NT2/D1 (cell line): ENCODE results near the gene TGFB3.

Source experiments
- SUZ12 ChIP-seq: IDR thresholded peaks from 2 replicates; pipeline ENCODE4 v1.6.1; 2011; ENCODE audit not compliant: insufficient read length, insufficient read depth; ENCODE audit errors: extremely low read depth
- ZNF274 ChIP-seq: IDR thresholded peaks from 2 replicates; pipeline ENCODE4 v1.6.1; 2011; ENCODE audit warnings: mild to moderate bottlenecking, low read depth, low read length

GRCh38 chr14:75989134-75989533 lies 7.3 kb upstream of the TGFB3 start:
- TF ChIP-seq ZNF274 (no peak), SUZ12 (no peak)
